ENCODE results near the gene DLGAP1.

The DLGAP1 gene

GRCh38 chr18:3932276-3932675 is 522.8 kb downstream of the DLGAP1 start:
- Histone ChIP-seq H3K4me1 (ENCODE audit: control insufficient read depth, insufficient read depth, low read length) (no peaks in the 10 kb centered on the region), H3K9me3 (ENCODE audit: control insufficient read depth, insufficient read depth, low read depth, low read length) (no peaks in the 10 kb centered on the region), H3K36me3 (ENCODE audit: control insufficient read depth in 2 of 2, insufficient read depth in 1 of 2, low read length in 2 of 2) (no peaks in the 10 kb centered on the region), H3K4me3 (ENCODE audit: low read depth, low read length) (no peak overlapping the region), H3K27ac (ENCODE audit: extremely low read depth, low read depth, low read length) (no peak overlapping the region)
- TF ChIP-seq KLF9 (tag by site-specific recombination; IDR thresholded peaks at IDR 0.05; ENCODE audit: low read depth) (no peak), ZNF157 (tag by site-specific recombination; IDR thresholded peaks at IDR 0.05) (no peak), ZNF624 (tag by site-specific recombination; IDR thresholded peaks at IDR 0.05) (no peak)
- POLR2A ChIA-PET, result no interaction called here
- CTCF ChIA-PET, result interaction anchor here (0.9 to 1.5 kb wide), 2 partner anchors 62 to 161 kb away, joined by 3 to 5 read pairs; no protein-coding TSS in a partner anchor

DNA sequence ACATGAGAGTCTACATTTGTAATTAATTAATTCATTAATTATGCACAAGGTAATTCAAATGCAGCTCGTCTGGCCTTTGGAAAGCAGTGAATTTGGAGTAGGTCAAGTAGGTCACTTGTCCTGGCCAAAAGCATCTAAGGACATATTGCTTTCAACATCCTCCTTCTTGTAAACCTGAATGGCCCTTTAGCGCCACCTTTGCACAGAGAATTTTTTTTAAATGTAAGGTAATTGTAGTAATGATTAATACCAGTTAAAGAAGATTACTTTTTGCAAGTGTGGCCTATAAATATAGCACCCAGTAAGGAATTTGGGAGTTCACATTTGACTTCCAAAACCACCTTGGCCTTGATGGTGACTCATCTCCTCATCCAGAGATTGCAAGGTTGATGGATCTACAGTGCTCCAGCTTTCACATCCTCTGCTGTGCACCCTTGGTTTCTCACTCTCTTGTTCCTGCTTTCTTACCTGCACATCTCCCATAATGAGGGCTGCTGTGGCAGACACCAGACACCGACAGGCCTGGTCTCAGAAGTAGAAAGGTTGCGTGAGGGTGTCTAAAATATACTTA is 523.5 kb downstream of the DLGAP1 start:
- Histone ChIP-seq H3K27ac (ENCODE audit: extremely low read depth, low read depth, low read length) (no peak overlapping the region), H3K9me3 (ENCODE audit: control insufficient read depth, insufficient read depth, low read depth, low read length) (no peaks in the 10 kb centered on the region), H3K36me3 (ENCODE audit: control insufficient read depth in 2 of 2, insufficient read depth in 1 of 2, low read length in 2 of 2) (no peaks in the 10 kb centered on the region), H3K4me1 (ENCODE audit: control insufficient read depth, insufficient read depth, low read length) (no peaks in the 10 kb centered on the region), H3K4me3 (ENCODE audit: low read depth, low read length) (no peak overlapping the region)
- POLR2A ChIA-PET, result no interaction called here
- CTCF ChIA-PET, result interaction anchor here (0.9 to 1.5 kb wide), 2 partner anchors 63 to 160 kb away, joined by 3 to 5 read pairs; no protein-coding TSS in a partner anchor
- TF ChIP-seq, protein P1, sequence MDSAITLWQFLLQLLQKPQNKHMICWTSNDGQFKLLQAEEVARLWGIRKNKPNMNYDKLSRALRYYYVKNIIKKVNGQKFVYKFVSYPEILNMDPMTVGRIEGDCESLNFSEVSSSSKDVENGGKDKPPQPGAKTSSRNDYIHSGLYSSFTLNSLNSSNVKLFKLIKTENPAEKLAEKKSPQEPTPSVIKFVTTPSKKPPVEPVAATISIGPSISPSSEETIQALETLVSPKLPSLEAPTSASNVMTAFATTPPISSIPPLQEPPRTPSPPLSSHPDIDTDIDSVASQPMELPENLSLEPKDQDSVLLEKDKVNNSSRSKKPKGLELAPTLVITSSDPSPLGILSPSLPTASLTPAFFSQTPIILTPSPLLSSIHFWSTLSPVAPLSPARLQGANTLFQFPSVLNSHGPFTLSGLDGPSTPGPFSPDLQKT (IDR thresholded peaks at IDR 0.05; ENCODE audit: borderline replicate concordance, low read depth, low read length), result no peak
- TF ChIP-seq ZNF16 (tag by site-specific recombination; IDR thresholded peaks at IDR 0.05; ENCODE audit: low read depth) (no peak), ZNF610 (tag by site-specific recombination; IDR thresholded peaks at IDR 0.05; ENCODE audit: borderline replicate concordance) (no peak), ZNF707 (tag by site-specific recombination; IDR thresholded peaks at IDR 0.05) (no peak), ZNF664 (tag by site-specific recombination; IDR thresholded peaks at IDR 0.05) (no peak), ZSCAN23 (tag by site-specific recombination; IDR thresholded peaks at IDR 0.05) (no peak), ZSCAN18 (tag by site-specific recombination; IDR thresholded peaks at IDR 0.05) (no peak), KLF1 (tag by site-specific recombination; IDR thresholded peaks at IDR 0.05) (no peak), ZIC2 (tag by site-specific recombination; IDR thresholded peaks at IDR 0.05) (no peak)
- TF ChIP-seq, protein P2, sequence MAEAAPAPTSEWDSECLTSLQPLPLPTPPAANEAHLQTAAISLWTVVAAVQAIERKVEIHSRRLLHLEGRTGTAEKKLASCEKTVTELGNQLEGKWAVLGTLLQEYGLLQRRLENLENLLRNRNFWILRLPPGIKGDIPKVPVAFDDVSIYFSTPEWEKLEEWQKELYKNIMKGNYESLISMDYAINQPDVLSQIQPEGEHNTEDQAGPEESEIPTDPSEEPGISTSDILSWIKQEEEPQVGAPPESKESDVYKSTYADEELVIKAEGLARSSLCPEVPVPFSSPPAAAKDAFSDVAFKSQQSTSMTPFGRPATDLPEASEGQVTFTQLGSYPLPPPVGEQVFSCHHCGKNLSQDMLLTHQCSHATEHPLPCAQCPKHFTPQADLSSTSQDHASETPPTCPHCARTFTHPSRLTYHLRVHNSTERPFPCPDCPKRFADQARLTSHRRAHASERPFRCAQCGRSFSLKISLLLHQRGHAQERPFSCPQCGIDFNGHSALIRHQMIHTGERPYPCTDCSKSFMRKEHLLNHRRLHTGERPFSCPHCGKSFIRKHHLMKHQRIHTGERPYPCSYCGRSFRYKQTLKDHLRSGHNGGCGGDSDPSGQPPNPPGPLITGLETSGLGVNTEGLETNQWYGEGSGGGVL (tag by site-specific recombination; IDR thresholded peaks at IDR 0.05), result no peak

DNA sequence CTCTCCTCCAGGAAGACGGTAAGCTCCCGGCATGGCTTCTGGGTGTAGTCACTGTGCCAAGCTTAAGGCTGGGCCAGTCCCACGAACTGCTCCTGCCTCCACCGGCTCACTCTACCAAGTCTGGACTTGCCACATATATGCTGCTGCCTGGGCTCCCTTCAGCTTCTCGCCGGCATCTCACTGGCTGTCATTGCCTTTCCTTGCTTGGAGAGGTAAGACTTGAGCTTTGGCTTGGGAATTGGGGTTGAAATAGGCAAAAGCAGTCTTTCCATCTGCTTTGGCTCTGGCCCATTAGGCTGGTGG is 524.1 kb downstream of the DLGAP1 start:
- Histone ChIP-seq H3K4me1 (ENCODE audit: control insufficient read depth, insufficient read depth, low read length) (no peaks in the 10 kb centered on the region), H3K36me3 (ENCODE audit: control insufficient read depth in 2 of 2, insufficient read depth in 1 of 2, low read length in 2 of 2) (no peaks in the 10 kb centered on the region), H3K4me3 (ENCODE audit: low read depth, low read length) (no peak overlapping the region), H3K9me3 (ENCODE audit: control insufficient read depth, insufficient read depth, low read depth, low read length) (no peaks in the 10 kb centered on the region), H3K27ac (ENCODE audit: extremely low read depth, low read depth, low read length) (no peak overlapping the region)
- CTCF ChIA-PET, result no interaction called here
- POLR2A ChIA-PET, result no interaction called here
- TF ChIP-seq ZNF311 (tag by site-specific recombination; IDR thresholded peaks at IDR 0.05; ENCODE audit: borderline replicate concordance), result no peak
- no peak for TF ChIP-seq ZNF416 (tag by site-specific recombination; IDR thresholded peaks at IDR 0.05)
- TF ChIP-seq KLF17 (tag by site-specific recombination; IDR thresholded peaks at IDR 0.05), result no peak
- TF ChIP-seq KLF9 (tag by site-specific recombination; IDR thresholded peaks at IDR 0.05; ENCODE audit: low read depth), result no peak
- TF ChIP-seq ZNF155 (tag by site-specific recombination; IDR thresholded peaks at IDR 0.05), result no peak
- TF ChIP-seq ZNF335 (tag by site-specific recombination; conservative IDR thresholded peaks at IDR 0.05), result no peak
- no peak for TF ChIP-seq ZNF140 (tag by site-specific recombination; IDR thresholded peaks at IDR 0.05)
- no peak for TF ChIP-seq SCRT1 (tag by site-specific recombination; IDR thresholded peaks at IDR 0.05; ENCODE audit: borderline replicate concordance)
- TF ChIP-seq ZSCAN16 (tag by site-specific recombination; IDR thresholded peaks at IDR 0.05), result no peak
- TF ChIP-seq ZNF670 (tag by site-specific recombination; IDR thresholded peaks at IDR 0.05; ENCODE audit: low read depth), result no peak
- no peak for TF ChIP-seq PRDM4 (tag by site-specific recombination; IDR thresholded peaks at IDR 0.05)
